Upper lobe of left lung (tissue), 6 donors: ENCODE measurements around the gene KREMEN2. TPM values are rescaled to one million over a fixed set of nuclear protein-coding genes. Genes with fewer than 3 reads are reported as not detected.

Experiments
- ATAC-seq, 2 donors: fragments of 200-7000 bp; cut with Tn5 transposase; one replicate each; pipeline ENCODE4 v1.9.1; 2022; ENCODE audit warnings: mild to moderate bottlenecking in 2 of 2, moderate library complexity in 2 of 2; ENCODE audit not compliant: low FRiP score in 2 of 2
- DNase-seq, 2 donors: peaks; one replicate each; pipeline ENCODE4 v3.0.0-alpha.2; 2019 to 2020
- H3K27ac ChIP-seq, 4 donors: fragments of 200-600 bp; sonication (generic); one replicate each; pipeline ENCODE4 v1.5.1; 2016 to 2019
- H3K27me3 ChIP-seq, 4 donors: fragments of 200-600 bp; sonication (generic); one replicate each; pipeline ENCODE4 v1.5.1; 2017 to 2019
- H3K36me3 ChIP-seq, 4 donors: fragments of 200-600 bp; sonication (generic); one replicate each; pipeline ENCODE4 v1.5.1; 2016 to 2019
- H3K4me1 ChIP-seq, 4 donors: fragments of 200-600 bp; sonication (generic); one replicate each; pipeline ENCODE4 v1.5.1; 2018 to 2019
- H3K4me3 ChIP-seq, 4 donors: fragments of 200-600 bp; sonication (generic); one replicate each; pipeline ENCODE4 v1.5.1; 2017 to 2019; ENCODE audit warnings: mild to moderate bottlenecking in 2 of 4, moderate library complexity in 1 of 4
- H3K9me3 ChIP-seq, 4 donors: fragments of 200-600 bp; sonication (generic); one replicate each; pipeline ENCODE4 v1.5.1; 2018 to 2019
- EP300 ChIP-seq, 4 donors: sonication (generic); formaldehyde crosslinking; IDR thresholded peaks; one replicate each; pipeline ENCODE4 v1.5.1; 2017; ENCODE audit warnings: antibody characterized with exemption in 4 of 4, control low read depth in 2 of 4
- POLR2A ChIP-seq, 4 donors: fragments of 450-650 bp; IDR thresholded peaks; one replicate each; pipeline ENCODE4 v1.5.1; 2016 to 2017; ENCODE audit warnings: antibody characterized with exemption in 4 of 4, mild to moderate bottlenecking in 2 of 4
- POLR2AphosphoS5 ChIP-seq, 2 donors: sonication (generic); formaldehyde crosslinking; IDR thresholded peaks; one replicate each; pipeline ENCODE4 v1.5.1; 2017; ENCODE audit warnings: antibody characterized with exemption in 2 of 2
- WGBS, 2 donors: methylation state at CpG; one replicate each; pipeline ENCODE4 v1.1.5; 2017 to 2018; 5-methylcytosine and 5-hydroxymethylcytosine counted together
- total RNA-seq, 6 donors: library from RNA; depleted of rRNA in 4 of 6; stranded (reverse); fragments of >200 nt in 4 of 6; gene quantifications; one replicate each; pipeline versions ENCODE4 v1.1.0 to v1.2.1, GENCODE V29; 2016 to 2021
- TF ChIP-seq, protein P1 (sequence below), 6 experiments: fragments of 450-650 bp in 4 of 6; fragments of 200-600 bp in 2 of 6; sonication (generic) in 2 of 6; IDR thresholded peaks; one replicate each; pipeline ENCODE4 v1.5.1; 2016 to 2019; ENCODE audit warnings: antibody characterized with exemption in 6 of 6
- donor health status: DM: no; HTN: no; CAD: no; lungs with moderate emphysema.
- donor health status: DM: no; HTN: yes; CAD: no; lungs with severe emphysema.

The KREMEN2 gene
- total RNA-seq, 6 donors from 2014 or later: not detected

DNA sequence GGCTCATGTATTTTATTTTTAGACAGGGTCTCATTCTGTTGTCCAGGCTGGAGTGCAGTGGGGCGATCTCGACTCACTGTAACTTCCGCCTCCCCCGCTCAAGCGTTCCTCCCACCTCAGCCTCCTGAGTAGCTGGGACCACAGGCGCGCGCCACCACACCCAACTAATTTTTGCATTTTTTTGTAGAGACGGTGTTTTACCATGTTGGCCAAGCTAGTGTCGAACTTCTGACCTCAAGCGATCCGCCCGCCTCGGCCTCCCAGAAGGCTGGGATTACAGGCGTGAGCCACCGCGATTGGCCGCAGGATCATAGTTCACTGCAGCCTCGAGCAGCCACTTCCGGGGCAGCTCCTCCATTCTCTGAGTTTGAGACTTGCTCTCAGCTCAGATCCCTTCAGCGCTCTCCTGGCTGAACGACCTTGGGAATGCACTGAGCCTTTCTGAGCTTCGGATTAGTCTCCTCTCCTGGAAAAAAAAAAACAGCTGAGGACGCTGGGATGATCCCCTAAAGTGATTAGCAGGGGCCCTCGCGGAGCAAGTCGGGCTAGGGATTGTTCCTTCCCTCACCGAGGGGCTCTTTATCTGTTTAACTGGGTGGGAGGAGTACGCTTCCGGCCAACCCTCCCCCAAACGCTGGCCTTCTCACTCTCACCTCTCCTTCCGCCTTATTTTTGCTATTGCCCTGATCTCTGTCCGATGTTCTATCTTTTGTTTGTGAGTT, 17.3 kb downstream of the KREMEN2 start:
- ATAC-seq: no peak
- TF ChIP-seq, protein P1, sequence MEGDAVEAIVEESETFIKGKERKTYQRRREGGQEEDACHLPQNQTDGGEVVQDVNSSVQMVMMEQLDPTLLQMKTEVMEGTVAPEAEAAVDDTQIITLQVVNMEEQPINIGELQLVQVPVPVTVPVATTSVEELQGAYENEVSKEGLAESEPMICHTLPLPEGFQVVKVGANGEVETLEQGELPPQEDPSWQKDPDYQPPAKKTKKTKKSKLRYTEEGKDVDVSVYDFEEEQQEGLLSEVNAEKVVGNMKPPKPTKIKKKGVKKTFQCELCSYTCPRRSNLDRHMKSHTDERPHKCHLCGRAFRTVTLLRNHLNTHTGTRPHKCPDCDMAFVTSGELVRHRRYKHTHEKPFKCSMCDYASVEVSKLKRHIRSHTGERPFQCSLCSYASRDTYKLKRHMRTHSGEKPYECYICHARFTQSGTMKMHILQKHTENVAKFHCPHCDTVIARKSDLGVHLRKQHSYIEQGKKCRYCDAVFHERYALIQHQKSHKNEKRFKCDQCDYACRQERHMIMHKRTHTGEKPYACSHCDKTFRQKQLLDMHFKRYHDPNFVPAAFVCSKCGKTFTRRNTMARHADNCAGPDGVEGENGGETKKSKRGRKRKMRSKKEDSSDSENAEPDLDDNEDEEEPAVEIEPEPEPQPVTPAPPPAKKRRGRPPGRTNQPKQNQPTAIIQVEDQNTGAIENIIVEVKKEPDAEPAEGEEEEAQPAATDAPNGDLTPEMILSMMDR (IDR thresholded peaks at IDR 0.05): no peak
- TF ChIP-seq POLR2A (IDR thresholded peaks at IDR 0.05) (no peak), POLR2AphosphoS5 (IDR thresholded peaks at IDR 0.05) (no peak), EP300 (IDR thresholded peaks at IDR 0.05) (no peak)
- peak in 1 of 2 donors; percentile 30 for DNase-seq
- Histone ChIP-seq H3K4me1 (peaks cover 17 to 39% (median 27%) of the 10 kb centered on the region in 4 donors), H3K27me3 (no peaks in the 10 kb centered on the region), H3K27ac (peak overlapping the region in 1 of 4 donors; percentile 96), H3K4me3 (peak overlapping the region in 3 of 4 donors; percentile 59 to 82 (median 77)), H3K9me3 (no peaks in the 10 kb centered on the region), H3K36me3 (no peaks in the 10 kb centered on the region)
- 66 to 68% methylated on average over 33 of the region's 33 CpGs for WGBS, 2 donors

DNA sequence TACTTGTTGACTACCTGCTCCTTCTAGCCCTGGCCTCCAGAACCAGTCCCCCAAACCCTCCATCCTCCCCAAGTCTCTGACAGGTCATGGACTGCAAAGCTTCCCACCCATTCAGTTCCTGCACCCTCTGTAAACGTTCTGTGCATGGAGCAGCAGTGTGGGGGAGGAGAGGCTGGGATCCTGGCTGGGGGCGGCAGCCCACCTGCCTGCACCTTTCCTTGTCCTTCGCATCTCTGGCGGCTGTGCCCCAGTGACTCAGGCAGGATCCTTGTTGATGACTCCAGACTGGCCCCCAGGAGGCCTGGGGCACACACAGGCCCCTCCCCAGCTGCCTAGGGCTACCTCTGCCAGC, 17.8 kb downstream of the KREMEN2 start:
- TF ChIP-seq POLR2AphosphoS5 (IDR thresholded peaks at IDR 0.05) (no peak), EP300 (IDR thresholded peaks at IDR 0.05) (no peak), POLR2A (IDR thresholded peaks at IDR 0.05) (no peak)
- TF ChIP-seq, protein P1 (IDR thresholded peaks at IDR 0.05): no peak

DNA sequence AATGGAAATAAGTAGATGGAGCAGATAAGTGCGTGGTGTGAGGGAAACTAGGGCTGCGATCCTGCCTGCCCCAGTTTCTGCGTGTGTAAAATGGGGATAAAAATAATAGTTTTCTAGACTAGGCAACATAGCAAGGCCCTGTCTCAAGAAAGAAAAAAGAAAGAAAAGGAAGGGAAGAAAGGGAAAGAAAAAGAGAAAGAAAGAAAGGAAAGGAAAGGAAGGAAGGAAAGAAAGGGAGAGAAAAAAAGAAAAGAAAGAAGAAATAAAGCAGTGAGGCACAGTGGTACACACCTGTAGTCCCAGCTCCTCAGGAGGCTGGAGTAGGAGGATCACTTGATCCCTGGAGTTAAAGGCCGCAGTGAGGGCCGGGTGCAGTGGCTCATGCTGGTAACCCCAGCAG, 18.3 kb downstream of the KREMEN2 start:
- DNase-seq: no peak
- Histone ChIP-seq H3K27me3 (no peaks in the 10 kb centered on the region), H3K4me1 (peaks cover 17 to 39% (median 27%) of the 10 kb centered on the region in 4 donors), H3K4me3 (no peak overlapping the region), H3K36me3 (no peaks in the 10 kb centered on the region), H3K27ac (no peak overlapping the region), H3K9me3 (no peaks in the 10 kb centered on the region)
- ATAC-seq: no peak
- no peak for TF ChIP-seq POLR2AphosphoS5 (IDR thresholded peaks at IDR 0.05)
- TF ChIP-seq, protein P1 (IDR thresholded peaks at IDR 0.05): no peak
- 84 to 89% methylated on average over 5 of the region's 5 CpGs for WGBS, 2 donors

More for the DNA sequence above, 17.8 kb downstream of the KREMEN2 start:
- Histone ChIP-seq H3K27ac (no peak overlapping the region), H3K4me3 (no peak overlapping the region), H3K36me3 (no peaks in the 10 kb centered on the region), H3K4me1 (peaks cover 17 to 39% (median 27%) of the 10 kb centered on the region in 4 donors), H3K27me3 (no peaks in the 10 kb centered on the region), H3K9me3 (no peaks in the 10 kb centered on the region)
- no peak for ATAC-seq
- WGBS, 2 donors: 79% methylated on average over 4 of the region's 4 CpGs
- peak in 1 of 2 donors; percentile 45 for DNase-seq

DNA sequence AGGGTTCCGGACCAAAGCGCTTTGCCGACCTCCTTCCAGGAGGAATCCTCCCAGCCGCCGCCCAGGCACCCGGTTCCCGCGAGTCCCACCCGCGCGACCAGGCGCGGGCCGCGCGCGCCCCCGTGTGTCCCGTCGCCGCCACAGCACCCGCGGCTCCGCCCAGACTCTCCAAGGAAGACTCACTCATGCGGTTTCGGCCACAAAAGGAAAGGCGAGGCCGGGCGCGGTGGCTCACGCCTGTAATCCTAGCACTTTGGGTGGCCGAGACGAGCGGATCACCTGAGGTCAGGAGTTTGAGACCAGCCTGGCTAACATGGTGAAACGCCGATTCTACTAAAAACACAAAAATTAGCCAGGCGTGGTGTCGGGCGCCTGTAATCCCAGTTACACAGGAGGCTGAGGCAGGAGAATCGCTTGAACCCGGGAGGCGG, 19.6 kb downstream of the KREMEN2 start:
- ATAC-seq: peak; percentile 81 to 87
- 21% methylated on average over 15 to 18 of the region's 42 CpGs for WGBS, 2 donors
- H3K4me3 ChIP-seq: peak overlapping the region in 2 of 4 donors; percentile 25 to 27

More for the DNA sequence above, 19.6 kb downstream of the KREMEN2 start:
- no peak for TF ChIP-seq POLR2AphosphoS5 (IDR thresholded peaks at IDR 0.05)
- TF ChIP-seq, protein P1 (IDR thresholded peaks at IDR 0.05): peak; percentile 94 to 98 (median 95)
- Histone ChIP-seq H3K36me3 (no peaks in the 10 kb centered on the region), H3K9me3 (no peaks in the 10 kb centered on the region), H3K27ac (no peak overlapping the region), H3K4me1 (peaks cover 17 to 36% (median 27%) of the 10 kb centered on the region in 4 donors), H3K27me3 (no peaks in the 10 kb centered on the region)
- DNase-seq: peak; percentile 88 to 97
